NCI-H2081 treated with DMSO at 0.1 percent for 48 hours (cell line): Measurements from ENCODE around the gene SLC29A3.
A peak's percentile ranks its signal among the peaks of the same experiment; 100 is the strongest.

ENCODE experiments used
- DNase-seq: peaks from one replicate; lab custom pipeline; 2025; lab: John Stamatoyannopoulos, UW

Gene SLC29A3

GRCh38 chr10:71321386-71321785, 2.3 kb downstream of the SLC29A3 start:
- DNase-seq: no peak

GRCh38 chr10:71323407-71323806, 4.3 kb downstream of the SLC29A3 start:
- DNase-seq: no peak

- DNase-seq: no peak
Observed at GRCh38 chr10:71324743-71325142, 5.7 kb downstream of the SLC29A3 start.

GRCh38 chr10:71325267-71325666, 6.2 kb downstream of the SLC29A3 start:
- DNase-seq: no peak

- DNase-seq: peak; percentile 48
Observed at GRCh38 chr10:71326464-71326881, 7.4 kb downstream of the SLC29A3 start.

- DNase-seq: no peak
Observed at GRCh38 chr10:71330789-71331404, 11.8 kb downstream of the SLC29A3 start.

- no peak for DNase-seq
Observed at GRCh38 chr10:71331736-71332135, 12.7 kb downstream of the SLC29A3 start.

- no peak for DNase-seq
Observed at GRCh38 chr10:71332466-71332865, 13.4 kb downstream of the SLC29A3 start.

GRCh38 chr10:71333129-71333887, 14.2 kb downstream of the SLC29A3 start:
- no peak for DNase-seq

GRCh38 chr10:71334221-71334791, 15.2 kb downstream of the SLC29A3 start:
- DNase-seq: no peak

- no peak for DNase-seq
Observed at GRCh38 chr10:71335173-71335708, 16.2 kb downstream of the SLC29A3 start.

GRCh38 chr10:71336632-71337031, 17.6 kb downstream of the SLC29A3 start:
- DNase-seq: no peak

- DNase-seq: no peak
Observed at GRCh38 chr10:71337219-71337701, 18.2 kb downstream of the SLC29A3 start.

GRCh38 chr10:71338728-71339495, 19.9 kb downstream of the SLC29A3 start:
- DNase-seq: no peak

GRCh38 chr10:71339796-71340589, 20.9 kb downstream of the SLC29A3 start:
- DNase-seq: no peak

GRCh38 chr10:71342573-71343391, 23.7 kb downstream of the SLC29A3 start:
- no peak for DNase-seq

- no peak for DNase-seq
Observed at GRCh38 chr10:71343392-71343773, 24.3 kb downstream of the SLC29A3 start.

- no peak for DNase-seq
Observed at GRCh38 chr10:71344154-71344925, 25.3 kb downstream of the SLC29A3 start.

- DNase-seq: no peak
Observed at GRCh38 chr10:71344993-71345480, 26.0 kb downstream of the SLC29A3 start.
